K562 (cell line): ENCODE results near the gene METTL25B. TPM values are rescaled to one million over a fixed set of nuclear protein-coding genes. Genes with fewer than 3 reads are reported as not detected.

Source experiments
- BRCA1 ChIP-seq, 2 experiments: fragments of 450-650 bp in 1 of 2; sonication (generic) in 1 of 2; formaldehyde crosslinking in 1 of 2; IDR thresholded peaks; 2 replicates each; pipeline versions ENCODE4 v1.5.0 to v1.6.1; 2017 to 2020; ENCODE audit warnings: mild to moderate bottlenecking in 1 of 2, missing genetic modification reagents in 1 of 2
- CREM ChIP-seq: IDR thresholded peaks from 2 replicates; pipeline ENCODE4 v1.6.1; 2014; ENCODE audit warnings: antibody characterized with exemption, low read depth
- KDM2B ChIP-seq: fragments of 250-450 bp; sonication (Bioruptor Pico); IDR thresholded peaks from 2 replicates; pipeline ENCODE4 v1.8.0; 2021; ENCODE audit warnings: mild to moderate bottlenecking, moderate library complexity
- KLF16 ChIP-seq: IDR thresholded peaks from 2 replicates; pipeline ENCODE4 v1.6.1; 2016; ENCODE audit warnings: antibody characterized with exemption
- L3MBTL2 ChIP-seq: fragments of 450-650 bp; IDR thresholded peaks from 2 replicates; pipeline ENCODE4 v1.6.1; 2016; ENCODE audit warnings: mild to moderate bottlenecking, moderate library complexity
- MIER1 ChIP-seq: fragments of 450-650 bp; IDR thresholded peaks from 2 replicates; pipeline ENCODE4 v1.6.1; 2016; ENCODE audit warnings: antibody characterized with exemption, mild to moderate bottlenecking, low read depth
- NFE2 ChIP-seq: IDR thresholded peaks from 2 replicates; pipeline ENCODE4 v1.6.1; 2014; ENCODE audit warnings: antibody characterized with exemption, low read depth
- PHF8 ChIP-seq: fragments of 200-600 bp; sonication (generic); IDR thresholded peaks from 2 replicates; pipeline ENCODE4 v1.6.1; 2012; ENCODE audit warnings: mixed run types, mild to moderate bottlenecking, inconsistent platforms, low read length, moderate library complexity, borderline replicate concordance
- RAD51 ChIP-seq: fragments of 450-650 bp; IDR thresholded peaks from 2 replicates; pipeline ENCODE4 v1.7.1; 2016; ENCODE audit warnings: low read depth, mild to moderate bottlenecking, borderline replicate concordance
- SIN3A ChIP-seq, 2 experiments: fragments of 150-350 bp in 1 of 2; IDR thresholded peaks; 2 replicates each; pipeline ENCODE4 v1.6.1; 2011 to 2016; ENCODE audit warnings: borderline replicate concordance in 2 of 2, low read depth in 2 of 2, low read length in 2 of 2, mild to moderate bottlenecking in 2 of 2, moderate library complexity in 2 of 2; ENCODE audit not compliant: control insufficient read depth in 1 of 2
- SUPT5H ChIP-seq: fragments of 450-650 bp; IDR thresholded peaks from 2 replicates; pipeline ENCODE4 v1.6.1; 2016
- TRIM28 ChIP-seq: fragments of 450-650 bp; IDR thresholded peaks from 2 replicates; pipeline ENCODE4 v1.6.1; 2017
- ZEB2 ChIP-seq: fragments of 450-650 bp; IDR thresholded peaks from 2 replicates; pipeline ENCODE4 v1.6.1; 2016
- ZNF184 ChIP-seq: sonication (generic); formaldehyde crosslinking; IDR thresholded peaks from 2 replicates; pipeline ENCODE4 v1.5.0; 2020; ENCODE audit warnings: missing genetic modification reagents
- ZNF263 ChIP-seq: sonication (generic); formaldehyde crosslinking; IDR thresholded peaks from 2 replicates; pipeline ENCODE4 v1.8.0; 2022; ENCODE audit warnings: mild to moderate bottlenecking, missing genetic modification reagents, borderline replicate concordance
- ZNF57 ChIP-seq: fragments of 450-650 bp; formaldehyde crosslinking; IDR thresholded peaks from 2 replicates; pipeline ENCODE4 v1.4.0; 2020; ENCODE audit warnings: mild to moderate bottlenecking, moderate library complexity
- ZNF695 ChIP-seq: fragments of 450-650 bp; formaldehyde crosslinking; IDR thresholded peaks from 2 replicates; pipeline ENCODE4 v1.4.0; 2020; ENCODE audit warnings: mild to moderate bottlenecking, moderate library complexity
- polyA plus RNA-seq, 8 experiments: library from polyadenylated mRNA; depleted of rRNA in 4 of 8; stranded (reverse) in 5 of 8; unstranded in 3 of 8; fragments of >200 nt; fragmentation: Nextera tagmentation in 2 of 8; fragmentation: Illumina TruSeq in 1 of 8; extraction: Ambion mirVana in 2 of 8; extraction: Trizol in 1 of 8; gene quantifications; 2 replicates each; pipeline versions ENCODE4 v1.2.1 to v1.2.3, GENCODE V29; 2011 to 2014; ENCODE audit warnings: inconsistent platforms in 1 of 8, missing spikeins in 1 of 8
- total RNA-seq, 7 experiments: library from RNA; depleted of rRNA in 6 of 7; stranded (reverse); fragments of >200 nt in 6 of 7; fragmentation: Illumina TruSeq in 2 of 7; extraction: Trizol in 2 of 7; gene quantifications; 2 replicates each; pipeline versions ENCODE4 v1.2.1 to v1.2.3, GENCODE V29; 2011 to 2021; ENCODE audit warnings: low replicate concordance in 1 of 7
- TF ChIP-seq, protein P1 (sequence below): fragments of 450-650 bp; IDR thresholded peaks from 2 replicates; pipeline ENCODE4 v1.6.1; 2016; ENCODE audit warnings: borderline replicate concordance
- TF ChIP-seq, protein P2 (sequence below), 2 experiments: fragments of 450-650 bp in 1 of 2; sonication (generic) in 1 of 2; formaldehyde crosslinking in 1 of 2; IDR thresholded peaks in 1 of 2; conservative IDR thresholded peaks in 1 of 2; 2 replicates each; pipeline versions ENCODE4 v1.6.1 to v1.8.1; 2016 to 2023; ENCODE audit warnings: mild to moderate bottlenecking in 2 of 2, moderate library complexity in 2 of 2, inconsistent platforms in 1 of 2, missing genetic modification reagents in 1 of 2
- TF ChIP-seq, protein P3 (sequence below): sonication (generic); formaldehyde crosslinking; IDR thresholded peaks from 2 replicates; pipeline ENCODE4 v1.8.0; 2022; ENCODE audit warnings: mild to moderate bottlenecking, missing genetic modification reagents, borderline replicate concordance
- TF ChIP-seq, protein P4 (sequence below): fragments of 250-450 bp; sonication (Bioruptor Pico); IDR thresholded peaks from 2 replicates; pipeline ENCODE4 v1.8.0; 2022; ENCODE audit warnings: moderate library complexity, mild to moderate bottlenecking, inconsistent platforms

The METTL25B gene
- total and polyA plus RNA-seq, 9 of the 15 experiments (the other 6 are each of a cell fraction or from before 2014, with no cell fraction given): 7.7 to 48.3 (median 33.1) TPM

DNA sequence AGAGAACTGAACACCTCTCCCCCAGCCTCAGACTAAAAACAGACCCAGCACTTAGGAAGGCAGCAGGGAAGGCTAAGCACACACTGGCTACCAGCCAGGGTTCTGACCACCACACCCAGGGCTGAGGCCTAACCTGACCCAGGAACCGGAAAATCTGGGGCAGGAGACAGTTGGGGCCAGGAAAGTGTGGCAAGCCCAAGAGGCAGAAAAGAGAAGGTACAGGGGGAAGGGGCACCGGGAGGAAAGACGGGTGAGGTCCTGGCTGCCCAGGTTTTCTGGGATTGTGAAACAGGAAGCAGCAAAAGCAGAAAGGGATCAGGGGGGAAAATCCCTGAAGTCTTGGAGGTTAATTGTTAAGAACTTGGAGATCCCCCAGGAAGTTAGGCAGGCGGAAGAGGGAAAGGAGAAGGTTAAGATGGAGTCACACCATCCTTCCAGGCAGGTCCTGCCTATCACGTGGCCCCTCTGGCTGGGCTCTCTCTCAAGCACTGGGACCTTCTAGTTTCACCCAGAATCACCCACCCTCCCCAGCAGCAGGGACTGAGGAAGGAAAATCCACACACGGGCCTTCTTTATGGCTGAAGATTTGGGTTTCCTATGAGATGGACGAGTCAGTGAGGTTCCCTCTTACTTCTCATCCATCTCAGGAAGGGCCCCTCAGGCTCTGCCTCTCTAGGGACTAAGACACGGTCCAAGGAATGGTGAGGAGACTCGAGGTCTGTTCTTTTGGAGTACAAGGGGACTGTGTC, 20.6 kb downstream of the METTL25B start (continued):
- TF ChIP-seq, protein P1, sequence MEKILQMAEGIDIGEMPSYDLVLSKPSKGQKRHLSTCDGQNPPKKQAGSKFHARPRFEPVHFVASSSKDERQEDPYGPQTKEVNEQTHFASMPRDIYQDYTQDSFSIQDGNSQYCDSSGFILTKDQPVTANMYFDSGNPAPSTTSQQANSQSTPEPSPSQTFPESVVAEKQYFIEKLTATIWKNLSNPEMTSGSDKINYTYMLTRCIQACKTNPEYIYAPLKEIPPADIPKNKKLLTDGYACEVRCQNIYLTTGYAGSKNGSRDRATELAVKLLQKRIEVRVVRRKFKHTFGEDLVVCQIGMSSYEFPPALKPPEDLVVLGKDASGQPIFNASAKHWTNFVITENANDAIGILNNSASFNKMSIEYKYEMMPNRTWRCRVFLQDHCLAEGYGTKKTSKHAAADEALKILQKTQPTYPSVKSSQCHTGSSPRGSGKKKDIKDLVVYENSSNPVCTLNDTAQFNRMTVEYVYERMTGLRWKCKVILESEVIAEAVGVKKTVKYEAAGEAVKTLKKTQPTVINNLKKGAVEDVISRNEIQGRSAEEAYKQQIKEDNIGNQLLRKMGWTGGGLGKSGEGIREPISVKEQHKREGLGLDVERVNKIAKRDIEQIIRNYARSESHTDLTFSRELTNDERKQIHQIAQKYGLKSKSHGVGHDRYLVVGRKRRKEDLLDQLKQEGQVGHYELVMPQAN: peak; percentile 6; the same call in 1 of the 2 replicates
- TF ChIP-seq PHF8: 0 out of 2 replicates have a peak, but pooled peaks have one; percentile 12
- TF ChIP-seq SIN3A (IDR thresholded peaks at IDR 0.05; ENCODE audit: borderline replicate concordance in 2 of 2, control insufficient read depth in 1 of 2, low read depth in 2 of 2, low read length in 2 of 2): peak in 1 of 2 experiments; percentile 45; a peak in 1 of 4 replicates
- no peak for TF ChIP-seq BRCA1 (IDR thresholded peaks at IDR 0.05)
- TF ChIP-seq BRCA1 (CRISPR knock-in tag; IDR thresholded peaks at IDR 0.05): no peak
- TF ChIP-seq KDM2B (CRISPR knock-in tag): no peak
- no peak for TF ChIP-seq ZNF184 (CRISPR knock-in tag)
- TF ChIP-seq MIER1: no peak
- no peak for TF ChIP-seq KLF16
- no peak for TF ChIP-seq ZEB2
- TF ChIP-seq RAD51: peak; percentile 64; the same call in 1 of the 2 replicates
- no peak for TF ChIP-seq L3MBTL2
- TF ChIP-seq ZNF695 (CRISPR knock-in tag): no peak
- TF ChIP-seq, protein P2, sequence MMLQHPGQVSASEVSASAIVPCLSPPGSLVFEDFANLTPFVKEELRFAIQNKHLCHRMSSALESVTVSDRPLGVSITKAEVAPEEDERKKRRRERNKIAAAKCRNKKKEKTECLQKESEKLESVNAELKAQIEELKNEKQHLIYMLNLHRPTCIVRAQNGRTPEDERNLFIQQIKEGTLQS (IDR thresholded peaks at IDR 0.05): no peak
- TF ChIP-seq, protein P2 (CRISPR knock-in tag; conservative IDR thresholded peaks at IDR 0.05): no peak
- TF ChIP-seq NFE2: no peak
- TF ChIP-seq CREM: no peak
- TF ChIP-seq ZNF263 (CRISPR knock-in tag): no peak
- peak; percentile 34; the same call in 1 of the 2 replicates for TF ChIP-seq SUPT5H
- TF ChIP-seq TRIM28: 0 out of 2 replicates have a peak, but pooled peaks have one; percentile 12
- TF ChIP-seq, protein P3, sequence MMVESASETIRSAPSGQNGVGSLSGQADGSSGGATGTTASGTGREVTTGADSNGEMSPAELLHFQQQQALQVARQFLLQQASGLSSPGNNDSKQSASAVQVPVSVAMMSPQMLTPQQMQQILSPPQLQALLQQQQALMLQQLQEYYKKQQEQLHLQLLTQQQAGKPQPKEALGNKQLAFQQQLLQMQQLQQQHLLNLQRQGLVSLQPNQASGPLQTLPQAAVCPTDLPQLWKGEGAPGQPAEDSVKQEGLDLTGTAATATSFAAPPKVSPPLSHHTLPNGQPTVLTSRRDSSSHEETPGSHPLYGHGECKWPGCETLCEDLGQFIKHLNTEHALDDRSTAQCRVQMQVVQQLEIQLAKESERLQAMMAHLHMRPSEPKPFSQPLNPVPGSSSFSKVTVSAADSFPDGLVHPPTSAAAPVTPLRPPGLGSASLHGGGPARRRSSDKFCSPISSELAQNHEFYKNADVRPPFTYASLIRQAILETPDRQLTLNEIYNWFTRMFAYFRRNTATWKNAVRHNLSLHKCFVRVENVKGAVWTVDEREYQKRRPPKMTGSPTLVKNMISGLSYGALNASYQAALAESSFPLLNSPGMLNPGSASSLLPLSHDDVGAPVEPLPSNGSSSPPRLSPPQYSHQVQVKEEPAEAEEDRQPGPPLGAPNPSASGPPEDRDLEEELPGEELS (CRISPR knock-in tag): 0 out of 2 replicates have a peak, but pooled peaks have one; percentile 53
- TF ChIP-seq ZNF57: no peak
- TF ChIP-seq, protein P4, sequence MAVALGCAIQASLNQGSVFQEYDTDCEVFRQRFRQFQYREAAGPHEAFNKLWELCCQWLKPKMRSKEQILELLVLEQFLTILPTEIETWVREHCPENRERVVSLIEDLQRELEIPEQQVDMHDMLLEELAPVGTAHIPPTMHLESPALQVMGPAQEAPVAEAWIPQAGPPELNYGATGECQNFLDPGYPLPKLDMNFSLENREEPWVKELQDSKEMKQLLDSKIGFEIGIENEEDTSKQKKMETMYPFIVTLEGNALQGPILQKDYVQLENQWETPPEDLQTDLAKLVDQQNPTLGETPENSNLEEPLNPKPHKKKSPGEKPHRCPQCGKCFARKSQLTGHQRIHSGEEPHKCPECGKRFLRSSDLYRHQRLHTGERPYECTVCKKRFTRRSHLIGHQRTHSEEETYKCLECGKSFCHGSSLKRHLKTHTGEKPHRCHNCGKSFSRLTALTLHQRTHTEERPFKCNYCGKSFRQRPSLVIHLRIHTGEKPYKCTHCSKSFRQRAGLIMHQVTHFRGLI (CRISPR knock-in tag): no peak
